Measurements from ENCODE around the gene ABCA8.

Gene ABCA8

DNA sequence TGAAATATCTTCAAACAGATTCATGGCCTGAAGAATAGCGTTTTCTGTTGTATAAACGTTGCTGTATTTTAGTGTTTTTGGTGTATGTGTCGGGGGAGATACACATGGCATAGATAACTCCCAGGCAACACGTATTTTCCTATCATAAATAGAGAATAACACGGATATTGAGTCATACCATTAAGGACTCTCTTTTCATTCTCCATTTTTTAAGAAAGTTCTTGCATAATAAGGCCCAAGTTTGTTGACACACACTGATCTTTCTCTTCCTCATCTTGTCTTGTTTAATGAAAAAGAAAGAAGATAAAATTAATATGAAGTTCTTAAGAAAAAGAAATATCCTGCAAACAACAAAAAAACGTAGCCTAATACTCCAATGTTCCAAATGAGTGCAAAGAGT lies 13.4 kb downstream of the ABCA8 start:
- Histone ChIP-seq H3K9ac (ENCODE audit: insufficient read length, low read depth) (no peak overlapping the region), H3K4me1 (ENCODE audit: insufficient read depth, insufficient read length) (no peaks in the 10 kb centered on the region), H3K27me3 (ENCODE audit: insufficient read depth, insufficient read length) (no peaks in the 10 kb centered on the region), H3K36me3 (ENCODE audit: insufficient read depth, insufficient read length, low read length) (no peaks in the 10 kb centered on the region), H3K9me3 (ENCODE audit: insufficient read depth, low read length) (no peaks in the 10 kb centered on the region), H3K4me3 (ENCODE audit: insufficient read length, low read depth) (no peak overlapping the region)
- no peak for DNase-seq (ENCODE audit: low read depth, low spot score)
- no peak for TF ChIP-seq ZNF274 (IDR thresholded peaks at IDR 0.05; ENCODE audit: low read depth, low read length)
- TF ChIP-seq YY1 (IDR thresholded peaks at IDR 0.05; ENCODE audit: insufficient read depth, insufficient read length), result no peak
- TF ChIP-seq SUZ12 (IDR thresholded peaks at IDR 0.05; ENCODE audit: extremely low read depth, insufficient read depth, insufficient read length), result no peak

DNA sequence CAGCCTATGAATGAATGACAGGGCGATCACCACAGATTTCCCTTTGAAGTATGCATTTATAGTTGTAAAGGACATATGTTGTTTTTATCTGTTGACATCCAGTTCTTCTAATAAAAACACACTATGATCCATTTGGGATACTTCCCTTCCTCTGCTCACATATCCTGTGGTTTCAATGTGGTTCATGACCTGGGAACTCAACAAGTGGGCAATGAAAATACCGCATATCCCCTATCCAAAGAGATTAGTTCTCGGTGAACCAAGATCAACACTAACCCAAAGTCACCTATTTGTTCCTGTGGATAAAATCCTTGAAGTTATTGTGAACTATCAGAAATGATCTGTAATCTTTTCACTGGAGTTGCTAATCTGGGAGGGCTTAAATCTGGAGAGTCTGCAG lies 16.0 kb downstream of the ABCA8 start:
- H3K36me3 ChIP-seq (ENCODE audit: insufficient read depth, insufficient read length, low read length), result no peaks in the 10 kb centered on the region
- no peaks in the 10 kb centered on the region for H3K27me3 ChIP-seq (ENCODE audit: insufficient read depth, insufficient read length)
- H3K4me1 ChIP-seq (ENCODE audit: insufficient read depth, insufficient read length), result no peaks in the 10 kb centered on the region
- no peaks in the 10 kb centered on the region for H3K9me3 ChIP-seq (ENCODE audit: insufficient read depth, low read length)
- DNase-seq (ENCODE audit: low read depth, low spot score), result no peak
- no peak overlapping the region for H3K9ac ChIP-seq (ENCODE audit: insufficient read length, low read depth)
- no peak overlapping the region for H3K4me3 ChIP-seq (ENCODE audit: insufficient read length, low read depth)
- TF ChIP-seq ZNF274 (IDR thresholded peaks at IDR 0.05; ENCODE audit: low read depth, low read length), result no peak
- TF ChIP-seq SUZ12 (IDR thresholded peaks at IDR 0.05; ENCODE audit: extremely low read depth, insufficient read depth, insufficient read length), result no peak
- no peak for TF ChIP-seq YY1 (IDR thresholded peaks at IDR 0.05; ENCODE audit: insufficient read depth, insufficient read length)

DNA sequence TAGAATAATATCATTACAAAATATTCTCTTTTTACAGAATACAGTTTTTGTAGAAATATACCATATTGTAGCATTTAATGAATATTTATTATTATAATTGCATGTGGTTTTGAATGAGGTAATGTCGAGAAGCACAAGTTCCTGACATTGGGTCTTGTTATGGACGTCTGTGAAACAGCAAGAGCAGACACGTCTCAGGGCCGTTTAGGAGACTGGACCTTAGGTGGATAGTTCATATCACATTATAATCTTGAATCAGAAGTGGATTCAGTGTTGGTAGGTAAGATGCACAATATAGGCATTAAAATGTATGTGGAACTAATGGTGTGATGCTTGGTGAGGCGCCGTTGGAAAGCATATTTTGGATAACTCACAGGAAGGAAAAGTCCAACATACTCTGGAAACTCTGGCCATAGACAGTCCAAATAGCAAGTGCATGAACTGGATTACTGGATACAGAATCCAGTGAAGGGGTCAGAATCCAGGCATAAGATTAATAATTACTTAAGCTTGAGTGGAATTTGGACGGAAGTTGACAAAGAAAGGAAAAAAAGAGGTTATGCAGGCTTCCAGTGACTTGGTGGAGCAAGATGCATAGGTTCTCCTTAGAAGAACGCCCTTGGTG lies 17.2 kb downstream of the ABCA8 start:
- TF ChIP-seq SUZ12 (IDR thresholded peaks at IDR 0.05; ENCODE audit: extremely low read depth, insufficient read depth, insufficient read length), result no peak
- TF ChIP-seq YY1 (IDR thresholded peaks at IDR 0.05; ENCODE audit: insufficient read depth, insufficient read length), result no peak
- TF ChIP-seq ZNF274 (IDR thresholded peaks at IDR 0.05; ENCODE audit: low read depth, low read length), result no peak
- Histone ChIP-seq H3K4me3 (ENCODE audit: insufficient read length, low read depth) (no peak overlapping the region), H3K36me3 (ENCODE audit: insufficient read depth, insufficient read length, low read length) (no peaks in the 10 kb centered on the region), H3K27me3 (ENCODE audit: insufficient read depth, insufficient read length) (no peaks in the 10 kb centered on the region), H3K9me3 (ENCODE audit: insufficient read depth, low read length) (no peaks in the 10 kb centered on the region), H3K9ac (ENCODE audit: insufficient read length, low read depth) (no peak overlapping the region), H3K4me1 (ENCODE audit: insufficient read depth, insufficient read length) (no peaks in the 10 kb centered on the region)
- no peak for DNase-seq (ENCODE audit: low read depth, low spot score)

DNA sequence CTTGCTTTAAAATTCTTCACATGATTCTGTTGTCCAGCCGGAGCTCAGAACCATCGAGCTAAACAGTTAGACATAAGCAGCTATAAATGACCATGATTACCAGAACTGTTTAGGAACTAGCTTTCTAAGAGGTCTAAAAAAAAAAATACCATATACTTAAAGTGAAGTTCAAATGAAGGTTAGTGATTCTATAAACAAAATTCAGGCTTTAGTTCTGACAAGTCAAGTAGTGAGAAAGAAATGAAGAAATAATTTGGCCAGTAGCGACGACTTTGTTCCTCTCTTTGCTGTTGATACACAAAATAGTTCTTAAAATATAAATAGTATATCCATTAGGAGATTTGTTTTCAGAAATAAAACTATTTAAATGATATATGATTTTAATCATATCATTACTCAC lies 27.7 kb downstream of the ABCA8 start:
- H3K27me3 ChIP-seq (ENCODE audit: insufficient read depth, insufficient read length), result no peaks in the 10 kb centered on the region
- H3K9me3 ChIP-seq (ENCODE audit: insufficient read depth, low read length), result no peaks in the 10 kb centered on the region
- no peak overlapping the region for H3K9ac ChIP-seq (ENCODE audit: insufficient read length, low read depth)
- H3K4me1 ChIP-seq (ENCODE audit: insufficient read depth, insufficient read length), result no peaks in the 10 kb centered on the region
- H3K36me3 ChIP-seq (ENCODE audit: insufficient read depth, insufficient read length, low read length), result no peaks in the 10 kb centered on the region
- DNase-seq (ENCODE audit: low read depth, low spot score), result no peak
- TF ChIP-seq SUZ12 (IDR thresholded peaks at IDR 0.05; ENCODE audit: extremely low read depth, insufficient read depth, insufficient read length), result no peak
- TF ChIP-seq ZNF274 (IDR thresholded peaks at IDR 0.05; ENCODE audit: low read depth, low read length), result no peak
- no peak for TF ChIP-seq YY1 (IDR thresholded peaks at IDR 0.05; ENCODE audit: insufficient read depth, insufficient read length)
- H3K4me3 ChIP-seq (ENCODE audit: insufficient read length, low read depth), result no peak overlapping the region

DNA sequence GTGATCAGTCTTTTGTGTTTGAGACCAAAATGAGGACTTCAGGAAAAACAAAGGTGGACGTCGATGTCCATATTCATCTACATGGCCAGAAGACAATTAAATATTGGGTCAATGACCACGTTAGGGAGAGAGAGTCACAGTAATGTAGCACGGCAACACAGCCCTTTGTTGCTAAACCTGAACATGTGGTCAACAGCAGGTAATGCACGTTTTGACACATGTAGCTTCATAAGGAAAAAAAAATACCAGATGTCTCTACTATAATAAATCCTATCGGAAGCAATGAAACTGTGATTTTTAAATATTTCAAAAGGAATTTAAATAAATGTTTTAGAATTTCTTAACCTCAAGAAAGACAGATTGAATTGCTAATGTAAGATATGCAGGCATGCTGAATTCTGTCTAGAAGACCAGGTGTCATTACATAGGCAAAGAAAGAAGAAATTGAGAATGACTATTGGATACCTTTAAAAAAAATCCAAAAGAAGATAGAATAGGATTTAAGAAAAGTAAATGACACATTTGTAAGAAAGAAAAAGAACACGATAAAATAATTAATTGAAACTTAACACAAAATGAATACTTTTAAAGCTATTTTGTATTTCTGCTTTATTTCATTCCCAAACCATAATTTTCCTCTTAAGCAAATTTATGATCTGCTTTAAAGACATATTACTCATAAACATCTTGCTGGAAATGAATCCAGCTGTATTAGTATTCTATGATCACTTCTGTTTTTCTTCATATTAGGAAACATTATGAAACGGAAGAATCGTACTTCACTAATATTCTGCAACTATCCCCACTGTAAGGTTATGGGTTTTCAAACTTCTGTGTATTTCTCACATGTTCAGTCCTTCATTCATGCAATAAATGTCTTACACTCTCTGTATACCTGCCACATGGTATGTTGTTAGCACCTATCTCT lies 30.1 kb downstream of the ABCA8 start:
- Histone ChIP-seq H3K4me1 (ENCODE audit: insufficient read depth, insufficient read length) (no peaks in the 10 kb centered on the region), H3K9me3 (ENCODE audit: insufficient read depth, low read length) (no peaks in the 10 kb centered on the region), H3K27me3 (ENCODE audit: insufficient read depth, insufficient read length) (no peaks in the 10 kb centered on the region), H3K9ac (ENCODE audit: insufficient read length, low read depth) (no peak overlapping the region), H3K36me3 (ENCODE audit: insufficient read depth, insufficient read length, low read length) (no peaks in the 10 kb centered on the region), H3K4me3 (ENCODE audit: insufficient read length, low read depth) (no peak overlapping the region)
- no peak for DNase-seq (ENCODE audit: low read depth, low spot score)
- TF ChIP-seq YY1 (IDR thresholded peaks at IDR 0.05; ENCODE audit: insufficient read depth, insufficient read length) (no peak), SUZ12 (IDR thresholded peaks at IDR 0.05; ENCODE audit: extremely low read depth, insufficient read depth, insufficient read length) (no peak), ZNF274 (IDR thresholded peaks at IDR 0.05; ENCODE audit: low read depth, low read length) (no peak)

DNA sequence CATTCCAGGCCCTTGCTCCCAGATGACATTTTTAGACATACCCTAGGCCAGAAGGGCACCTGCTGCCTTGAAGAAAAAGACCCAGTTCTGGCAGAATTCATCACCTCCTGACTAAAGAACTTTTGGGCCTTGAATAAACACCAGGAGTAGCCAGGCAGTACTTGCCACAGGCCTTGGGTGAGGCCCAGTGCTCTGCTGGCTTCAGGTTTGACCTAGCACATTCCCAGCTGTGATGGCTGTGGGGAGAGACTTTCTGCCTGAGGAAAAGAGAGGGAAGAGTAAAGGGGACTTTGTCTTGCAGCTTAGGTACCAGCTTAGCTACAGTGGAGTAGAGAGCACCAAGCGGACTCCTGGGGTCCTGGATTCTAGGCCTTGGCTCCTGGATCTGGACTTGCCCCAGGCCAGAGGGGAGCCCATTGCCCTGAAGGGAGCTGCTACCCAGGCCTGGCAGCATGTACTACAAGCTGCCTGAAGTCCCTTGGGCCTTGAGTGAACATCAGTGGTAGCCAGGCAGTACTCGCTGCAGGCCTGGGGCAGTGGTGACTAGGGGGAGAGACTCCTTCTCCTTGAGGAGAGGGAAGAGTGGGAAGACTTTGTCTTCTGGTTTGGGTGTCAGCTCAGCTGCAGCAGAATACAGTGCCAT lies 44.3 kb downstream of the ABCA8 start:
- TF ChIP-seq YY1 (IDR thresholded peaks at IDR 0.05; ENCODE audit: insufficient read depth, insufficient read length) (no peak), SUZ12 (IDR thresholded peaks at IDR 0.05; ENCODE audit: extremely low read depth, insufficient read depth, insufficient read length) (no peak), ZNF274 (IDR thresholded peaks at IDR 0.05; ENCODE audit: low read depth, low read length) (no peak)
- H3K4me1 ChIP-seq (ENCODE audit: insufficient read depth, insufficient read length), result no peaks in the 10 kb centered on the region
- H3K27me3 ChIP-seq (ENCODE audit: insufficient read depth, insufficient read length), result no peaks in the 10 kb centered on the region

DNA sequence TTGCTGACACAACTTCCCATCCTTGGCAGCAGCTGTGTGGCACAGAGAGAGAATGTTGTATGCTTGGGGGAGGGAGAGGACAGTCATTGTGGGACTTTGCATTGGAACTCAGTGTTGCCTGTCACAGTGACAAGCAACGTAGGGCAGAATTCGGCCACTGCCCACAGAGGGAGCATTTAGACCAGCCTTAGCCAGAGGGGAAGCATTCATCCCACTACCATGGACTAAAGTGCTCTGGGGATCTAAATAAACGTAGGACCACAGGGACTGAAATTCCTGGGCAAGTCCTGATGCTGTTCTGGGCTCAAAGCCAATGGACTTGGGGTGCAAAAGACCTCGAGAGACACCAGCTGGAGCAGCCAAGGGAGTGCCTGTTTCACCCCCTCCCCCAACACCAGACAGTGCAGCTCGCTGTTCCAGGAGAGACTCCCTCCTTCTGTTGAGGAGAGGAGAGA lies 44.9 kb downstream of the ABCA8 start:
- Histone ChIP-seq H3K4me3 (ENCODE audit: insufficient read length, low read depth) (no peak overlapping the region), H3K27me3 (ENCODE audit: insufficient read depth, insufficient read length) (no peaks in the 10 kb centered on the region), H3K9ac (ENCODE audit: insufficient read length, low read depth) (no peak overlapping the region), H3K4me1 (ENCODE audit: insufficient read depth, insufficient read length) (no peaks in the 10 kb centered on the region), H3K9me3 (ENCODE audit: insufficient read depth, low read length) (no peaks in the 10 kb centered on the region), H3K36me3 (ENCODE audit: insufficient read depth, insufficient read length, low read length) (no peaks in the 10 kb centered on the region)
- no peak for DNase-seq (ENCODE audit: low read depth, low spot score)
- TF ChIP-seq YY1 (IDR thresholded peaks at IDR 0.05; ENCODE audit: insufficient read depth, insufficient read length) (no peak), SUZ12 (IDR thresholded peaks at IDR 0.05; ENCODE audit: extremely low read depth, insufficient read depth, insufficient read length) (no peak), ZNF274 (IDR thresholded peaks at IDR 0.05; ENCODE audit: low read depth, low read length) (no peak)

More for the DNA sequence above, 44.3 kb downstream of the ABCA8 start:
- Histone ChIP-seq H3K36me3 (ENCODE audit: insufficient read depth, insufficient read length, low read length) (no peaks in the 10 kb centered on the region), H3K4me3 (ENCODE audit: insufficient read length, low read depth) (no peak overlapping the region), H3K9ac (ENCODE audit: insufficient read length, low read depth) (no peak overlapping the region), H3K9me3 (ENCODE audit: insufficient read depth, low read length) (no peaks in the 10 kb centered on the region)
- DNase-seq (ENCODE audit: low read depth, low spot score), result no peak
